ENCODE measurements around the gene KRTAP10-10. TPM values are rescaled to one million over a fixed set of nuclear protein-coding genes. Genes with fewer than 3 reads are reported as not detected.

KRTAP10-10 gene
- total and polyA plus RNA-seq, 2 donors (not counting 1 experiment from before 2014, with no cell fraction given), result not detected

DNA sequence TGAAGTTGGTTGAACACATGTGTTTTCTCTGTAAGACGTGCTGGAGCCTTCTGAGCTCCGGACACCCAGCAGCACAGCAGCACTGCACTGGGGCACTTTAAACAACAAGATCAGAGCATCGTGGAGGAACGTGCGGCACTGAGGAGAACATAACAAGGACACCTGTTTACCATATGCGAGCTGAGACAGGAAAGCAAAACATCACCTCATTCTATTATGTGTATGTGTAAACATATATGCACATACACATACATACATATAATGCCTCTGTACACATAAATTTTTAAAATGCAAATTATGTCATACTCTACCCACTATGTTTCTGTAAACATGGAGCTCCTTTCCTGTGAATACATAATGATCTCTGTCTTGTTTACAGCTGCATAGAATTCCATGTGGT, 41.6 kb upstream of the KRTAP10-10 start:
- Histone ChIP-seq H3K4me3 (replicated peaks in 1 of 4; ENCODE audit: control extremely low read depth in 1 of 4, insufficient read depth in 1 of 4, low read depth in 3 of 4, low read length in 4 of 4) (no peak overlapping the region), H4K20me1 (ENCODE audit: control insufficient read depth, extremely low read depth, insufficient read depth, low read length) (no peaks in the 10 kb centered on the region), H2AFZ (ENCODE audit: low read length) (no peak overlapping the region), H3K9ac (ENCODE audit: insufficient read depth, low read length) (no peak overlapping the region), H3K4me1 (ENCODE audit: control insufficient read depth, extremely low read depth, insufficient read depth, low read length) (no peaks in the 10 kb centered on the region), H3K79me2 (ENCODE audit: control insufficient read depth, insufficient read depth, low read length) (no peaks in the 10 kb centered on the region), H3K36me3 (ENCODE audit: control insufficient read depth, insufficient read depth, low read length) (no peaks in the 10 kb centered on the region), H3K9me3 (ENCODE audit: control insufficient read depth, insufficient read depth, low read depth, low read length) (no peaks in the 10 kb centered on the region), H3K27ac (ENCODE audit: insufficient read depth, low read length) (no peak overlapping the region), H3K27me3 (ENCODE audit: control insufficient read depth, insufficient read depth, low read length) (peaks cover 4% of the 10 kb centered on the region), H3K4me2 (ENCODE audit: extremely low read depth, insufficient read depth, low read length) (no peak overlapping the region)
- no peak for TF ChIP-seq EZH2 (IDR thresholded peaks at IDR 0.05; ENCODE audit: low read length, missing control alignments)
- TF ChIP-seq, protein P1, sequence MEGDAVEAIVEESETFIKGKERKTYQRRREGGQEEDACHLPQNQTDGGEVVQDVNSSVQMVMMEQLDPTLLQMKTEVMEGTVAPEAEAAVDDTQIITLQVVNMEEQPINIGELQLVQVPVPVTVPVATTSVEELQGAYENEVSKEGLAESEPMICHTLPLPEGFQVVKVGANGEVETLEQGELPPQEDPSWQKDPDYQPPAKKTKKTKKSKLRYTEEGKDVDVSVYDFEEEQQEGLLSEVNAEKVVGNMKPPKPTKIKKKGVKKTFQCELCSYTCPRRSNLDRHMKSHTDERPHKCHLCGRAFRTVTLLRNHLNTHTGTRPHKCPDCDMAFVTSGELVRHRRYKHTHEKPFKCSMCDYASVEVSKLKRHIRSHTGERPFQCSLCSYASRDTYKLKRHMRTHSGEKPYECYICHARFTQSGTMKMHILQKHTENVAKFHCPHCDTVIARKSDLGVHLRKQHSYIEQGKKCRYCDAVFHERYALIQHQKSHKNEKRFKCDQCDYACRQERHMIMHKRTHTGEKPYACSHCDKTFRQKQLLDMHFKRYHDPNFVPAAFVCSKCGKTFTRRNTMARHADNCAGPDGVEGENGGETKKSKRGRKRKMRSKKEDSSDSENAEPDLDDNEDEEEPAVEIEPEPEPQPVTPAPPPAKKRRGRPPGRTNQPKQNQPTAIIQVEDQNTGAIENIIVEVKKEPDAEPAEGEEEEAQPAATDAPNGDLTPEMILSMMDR (conservative IDR thresholded peaks at IDR 0.05 in 1 of 2, IDR thresholded peaks at IDR 0.05 in 1 of 2; ENCODE audit: low read depth in 1 of 2, low read length in 2 of 2), result no peak
- DNase-seq (ENCODE audit: low read depth in 2 of 2), result no peak

DNA sequence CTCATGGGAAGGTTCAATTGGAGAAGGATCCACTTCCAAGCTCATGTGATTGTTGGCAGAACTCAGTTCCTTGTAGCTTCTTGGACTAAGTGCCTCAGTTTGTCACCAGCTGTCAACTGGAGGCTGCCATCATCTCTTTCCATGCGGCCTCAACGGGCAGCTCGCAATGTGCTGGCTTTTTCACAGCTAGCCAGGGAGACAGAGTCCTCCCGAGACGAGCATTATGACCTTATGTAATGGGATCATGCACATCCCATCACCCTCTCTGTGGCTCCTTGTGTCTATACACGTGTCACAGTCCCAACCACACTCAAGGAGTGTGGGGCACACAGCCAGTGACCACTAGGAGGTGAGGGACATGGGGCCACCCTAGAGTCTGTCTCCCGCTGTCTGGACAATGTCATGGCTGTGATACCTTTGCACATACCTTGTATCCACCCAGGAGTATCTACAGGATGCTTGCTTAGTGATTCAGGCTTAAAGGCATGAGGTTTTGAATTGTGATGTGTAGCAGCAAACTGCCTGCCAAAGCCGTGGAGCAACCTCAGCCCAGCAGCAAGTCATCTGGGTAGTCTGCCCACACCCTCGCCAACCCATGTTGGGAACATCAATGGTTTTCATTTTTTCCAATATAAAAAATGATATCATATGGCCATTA, 41.0 kb upstream of the KRTAP10-10 start:
- no peak overlapping the region for H3K9ac ChIP-seq (ENCODE audit: insufficient read depth, low read length)
- H3K27me3 ChIP-seq (ENCODE audit: control insufficient read depth, insufficient read depth, low read length), result peaks cover 4% of the 10 kb centered on the region
- DNase-seq (ENCODE audit: low read depth in 2 of 2), result peak in 1 of 2 donors; percentile 42
- H3K4me3 ChIP-seq (replicated peaks in 1 of 4; ENCODE audit: control extremely low read depth in 1 of 4, insufficient read depth in 1 of 4, low read depth in 3 of 4, low read length in 4 of 4), result no peak overlapping the region
- no peaks in the 10 kb centered on the region for H3K9me3 ChIP-seq (ENCODE audit: control insufficient read depth, insufficient read depth, low read depth, low read length)
- H3K4me1 ChIP-seq (ENCODE audit: control insufficient read depth, extremely low read depth, insufficient read depth, low read length), result no peaks in the 10 kb centered on the region
- H3K27ac ChIP-seq (ENCODE audit: insufficient read depth, low read length), result no peak overlapping the region
- no peak overlapping the region for H2AFZ ChIP-seq (ENCODE audit: low read length)
- H3K4me2 ChIP-seq (ENCODE audit: extremely low read depth, insufficient read depth, low read length), result no peak overlapping the region
- H3K36me3 ChIP-seq (ENCODE audit: control insufficient read depth, insufficient read depth, low read length), result no peaks in the 10 kb centered on the region
- no peaks in the 10 kb centered on the region for H3K79me2 ChIP-seq (ENCODE audit: control insufficient read depth, insufficient read depth, low read length)
- TF ChIP-seq, protein P1 (conservative IDR thresholded peaks at IDR 0.05 in 1 of 2, IDR thresholded peaks at IDR 0.05 in 1 of 2; ENCODE audit: low read depth in 1 of 2, low read length in 2 of 2), result no peak
- TF ChIP-seq EZH2 (IDR thresholded peaks at IDR 0.05; ENCODE audit: low read length, missing control alignments), result no peak
- no peaks in the 10 kb centered on the region for H4K20me1 ChIP-seq (ENCODE audit: control insufficient read depth, extremely low read depth, insufficient read depth, low read length)

DNA sequence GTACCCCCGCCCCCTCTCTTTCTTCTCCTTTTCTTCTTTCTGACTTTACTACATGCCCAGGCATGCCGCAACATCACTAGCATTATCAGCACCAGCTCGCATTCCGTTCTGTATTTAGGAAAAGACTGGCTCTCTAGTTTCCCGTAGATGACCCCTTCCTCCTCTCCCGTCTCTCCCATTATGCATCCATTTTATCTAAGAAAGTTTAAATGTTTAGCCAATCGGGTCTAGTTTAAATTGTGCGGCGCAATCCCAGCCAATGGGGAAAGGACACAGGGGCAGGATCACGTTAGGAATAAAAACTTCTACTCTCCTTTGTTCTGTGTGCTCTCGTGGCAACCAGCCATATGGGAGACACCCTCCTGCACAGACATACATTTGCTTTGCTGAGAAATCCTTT, 39.1 kb upstream of the KRTAP10-10 start:
- Histone ChIP-seq H3K4me2 (ENCODE audit: extremely low read depth, insufficient read depth, low read length) (no peak overlapping the region), H3K79me2 (ENCODE audit: control insufficient read depth, insufficient read depth, low read length) (no peaks in the 10 kb centered on the region), H3K4me1 (ENCODE audit: control insufficient read depth, extremely low read depth, insufficient read depth, low read length) (no peaks in the 10 kb centered on the region), H3K36me3 (ENCODE audit: control insufficient read depth, insufficient read depth, low read length) (no peaks in the 10 kb centered on the region), H3K9ac (ENCODE audit: insufficient read depth, low read length) (no peak overlapping the region), H4K20me1 (ENCODE audit: control insufficient read depth, extremely low read depth, insufficient read depth, low read length) (no peaks in the 10 kb centered on the region), H3K9me3 (ENCODE audit: control insufficient read depth, insufficient read depth, low read depth, low read length) (no peaks in the 10 kb centered on the region), H3K4me3 (replicated peaks in 1 of 4; ENCODE audit: control extremely low read depth in 1 of 4, insufficient read depth in 1 of 4, low read depth in 3 of 4, low read length in 4 of 4) (no peak overlapping the region), H3K27me3 (ENCODE audit: control insufficient read depth, insufficient read depth, low read length) (peaks cover under 1% of the 10 kb centered on the region), H3K27ac (ENCODE audit: insufficient read depth, low read length) (no peak overlapping the region), H2AFZ (ENCODE audit: low read length) (no peak overlapping the region)
- TF ChIP-seq, protein P1 (conservative IDR thresholded peaks at IDR 0.05 in 1 of 2, IDR thresholded peaks at IDR 0.05 in 1 of 2; ENCODE audit: low read depth in 1 of 2, low read length in 2 of 2), result no peak
- no peak for TF ChIP-seq EZH2 (IDR thresholded peaks at IDR 0.05; ENCODE audit: low read length, missing control alignments)
- peak in 1 of 2 donors; percentile 4 for DNase-seq (ENCODE audit: low read depth in 2 of 2)

All from fibroblast of lung (primary cell).